ENCODE data around the gene SRGAP1.

SRGAP1 gene

DNA sequence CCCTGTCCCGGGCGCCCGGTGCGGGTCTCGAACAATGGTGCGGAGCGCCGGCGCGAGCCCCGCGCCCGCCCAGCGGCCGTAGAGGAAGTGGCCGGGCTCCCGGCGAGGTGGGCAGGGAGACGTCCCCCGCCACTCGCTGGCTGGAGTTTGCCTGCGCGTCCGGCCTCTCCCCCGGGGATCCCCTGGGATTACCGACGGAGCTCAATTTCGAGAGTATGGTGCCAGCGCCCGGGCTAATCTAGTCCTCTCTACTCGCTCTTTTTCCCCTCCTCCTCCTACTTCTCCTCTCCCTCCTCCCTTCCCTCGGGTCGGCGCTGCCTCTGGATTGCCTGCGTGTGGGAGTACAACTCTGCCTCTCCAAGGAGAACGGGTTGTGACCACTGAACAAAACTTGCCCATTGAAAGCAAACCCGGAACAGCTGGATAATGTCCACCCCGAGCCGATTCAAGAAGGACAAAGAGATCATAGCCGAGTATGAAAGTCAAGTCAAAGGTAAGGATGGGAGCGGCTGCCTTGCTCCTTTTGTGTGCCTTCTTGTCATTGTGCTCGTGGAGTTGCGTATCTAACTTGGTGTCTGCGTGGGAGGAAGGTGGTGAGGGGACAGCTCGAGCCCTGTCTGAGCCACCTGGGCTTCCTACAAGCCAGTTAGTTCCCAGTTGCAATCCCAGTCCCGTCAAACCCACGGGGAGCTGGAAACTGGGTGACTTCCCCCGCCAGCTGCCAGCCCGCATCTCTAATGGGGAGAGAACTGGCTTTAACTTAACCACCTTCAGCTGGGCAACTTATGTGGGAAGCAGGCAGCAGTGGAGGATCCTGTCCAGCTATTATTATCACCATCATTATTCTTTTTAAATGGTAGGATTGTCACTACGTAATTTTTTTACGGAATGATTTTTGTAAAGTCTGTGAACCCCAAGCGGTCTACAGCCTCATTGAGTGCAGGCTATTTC is at the start of gene SRGAP1:
TSS of gene SRGAP1 (plus strand) at position 310 of the 951 bp plus-strand sequence. CDS start at position 427, 117 bp downstream.
- DNase-seq: no peak

DNA sequence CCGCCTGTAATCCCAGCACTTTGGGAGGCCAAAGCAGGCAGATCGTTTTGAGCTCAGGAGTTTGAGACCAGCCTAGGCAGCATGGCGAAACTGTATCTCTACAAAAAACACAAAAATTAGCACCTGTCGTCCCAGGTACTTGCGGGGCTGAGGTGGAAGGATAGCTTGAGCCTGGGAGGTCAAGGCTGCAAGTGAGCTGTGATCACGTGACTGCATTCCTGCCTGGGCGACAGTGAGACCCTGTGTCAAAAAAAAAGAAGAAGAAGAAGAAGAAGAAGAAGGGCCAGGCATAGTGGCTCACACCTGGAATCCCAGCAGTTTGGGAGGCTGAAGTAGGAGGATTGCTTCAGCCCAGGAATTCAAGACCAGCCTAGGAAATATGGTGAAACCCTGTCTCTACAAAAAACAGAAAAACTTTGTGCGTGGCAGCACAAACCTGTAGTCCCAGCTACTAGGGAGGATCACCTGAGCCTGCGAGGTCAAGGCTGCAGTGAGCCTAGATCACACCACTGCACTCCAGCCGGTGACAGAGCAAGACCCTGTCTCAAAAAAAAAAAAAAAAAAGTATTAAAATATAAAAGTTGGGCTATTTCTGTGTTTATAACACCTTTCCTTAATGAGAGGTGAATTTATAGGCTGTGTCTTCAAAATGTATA is 49.3 kb upstream of the SRGAP1 start:
- DNase-seq: no peak

DNA sequence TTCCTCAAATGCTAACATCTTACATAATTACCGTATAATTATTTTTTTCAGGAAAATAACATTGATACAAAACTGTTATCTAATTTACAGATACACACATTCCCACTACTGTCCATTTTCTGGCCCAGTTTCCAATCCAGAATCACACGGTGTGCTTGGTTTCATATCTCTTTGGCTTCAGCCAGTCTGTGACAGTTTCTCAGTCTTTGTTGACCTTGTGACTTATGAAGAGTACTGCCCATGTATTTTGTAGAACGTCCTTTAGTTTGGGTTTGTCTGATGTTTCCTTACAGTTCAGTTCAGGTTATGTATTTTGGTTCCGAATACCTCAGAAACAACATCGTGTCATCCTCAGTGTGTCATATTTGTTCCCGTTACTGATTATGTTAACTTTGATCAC is 48.6 kb upstream of the SRGAP1 start:
- DNase-seq: no peak

DNA sequence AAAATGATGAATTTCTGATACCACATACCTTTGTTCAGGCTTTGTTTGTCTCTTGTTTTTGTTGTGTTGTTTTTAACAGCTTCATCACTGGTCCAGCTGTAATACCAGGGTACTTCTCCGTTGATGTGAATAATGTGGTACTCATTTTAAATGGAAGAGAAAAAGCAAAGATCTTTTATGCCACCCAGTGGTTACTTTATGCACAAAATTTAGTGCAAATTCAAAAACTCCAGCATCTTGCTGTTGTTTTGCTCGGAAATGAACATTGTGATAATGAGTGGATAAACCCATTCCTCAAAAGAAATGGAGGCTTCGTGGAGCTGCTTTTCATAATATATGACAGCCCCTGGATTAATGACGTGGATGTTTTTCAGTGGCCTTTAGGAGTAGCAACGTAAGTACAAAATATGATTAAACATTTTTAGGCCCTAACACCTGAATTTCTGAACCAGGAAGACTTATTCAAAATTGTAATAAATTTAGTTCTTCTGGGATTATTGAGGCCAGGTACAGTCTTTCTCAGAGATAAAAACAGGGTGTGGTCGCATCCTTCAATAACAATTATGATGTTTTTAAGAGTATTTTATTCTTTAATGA is 42.4 kb upstream of the SRGAP1 start:
- no peak for DNase-seq

DNA sequence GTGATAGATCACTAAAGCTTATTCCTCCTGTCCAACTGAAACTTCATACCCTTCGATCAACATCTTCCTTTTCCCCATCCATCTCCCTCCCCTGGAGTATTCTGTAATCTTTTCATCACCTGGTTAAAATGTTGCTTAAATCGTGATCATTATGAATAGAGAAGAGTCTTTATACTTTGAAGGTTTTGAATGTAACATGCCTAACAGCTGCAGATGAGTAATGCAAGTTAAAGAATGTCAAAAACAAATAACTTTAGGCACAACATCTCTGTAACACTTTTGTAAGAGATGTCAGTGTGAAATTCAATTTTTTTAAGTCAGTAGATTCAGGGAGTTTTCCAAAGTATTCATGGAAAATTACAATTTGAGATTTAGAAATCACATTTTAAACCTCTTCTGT is 39.8 kb upstream of the SRGAP1 start:
- DNase-seq: no peak

DNA sequence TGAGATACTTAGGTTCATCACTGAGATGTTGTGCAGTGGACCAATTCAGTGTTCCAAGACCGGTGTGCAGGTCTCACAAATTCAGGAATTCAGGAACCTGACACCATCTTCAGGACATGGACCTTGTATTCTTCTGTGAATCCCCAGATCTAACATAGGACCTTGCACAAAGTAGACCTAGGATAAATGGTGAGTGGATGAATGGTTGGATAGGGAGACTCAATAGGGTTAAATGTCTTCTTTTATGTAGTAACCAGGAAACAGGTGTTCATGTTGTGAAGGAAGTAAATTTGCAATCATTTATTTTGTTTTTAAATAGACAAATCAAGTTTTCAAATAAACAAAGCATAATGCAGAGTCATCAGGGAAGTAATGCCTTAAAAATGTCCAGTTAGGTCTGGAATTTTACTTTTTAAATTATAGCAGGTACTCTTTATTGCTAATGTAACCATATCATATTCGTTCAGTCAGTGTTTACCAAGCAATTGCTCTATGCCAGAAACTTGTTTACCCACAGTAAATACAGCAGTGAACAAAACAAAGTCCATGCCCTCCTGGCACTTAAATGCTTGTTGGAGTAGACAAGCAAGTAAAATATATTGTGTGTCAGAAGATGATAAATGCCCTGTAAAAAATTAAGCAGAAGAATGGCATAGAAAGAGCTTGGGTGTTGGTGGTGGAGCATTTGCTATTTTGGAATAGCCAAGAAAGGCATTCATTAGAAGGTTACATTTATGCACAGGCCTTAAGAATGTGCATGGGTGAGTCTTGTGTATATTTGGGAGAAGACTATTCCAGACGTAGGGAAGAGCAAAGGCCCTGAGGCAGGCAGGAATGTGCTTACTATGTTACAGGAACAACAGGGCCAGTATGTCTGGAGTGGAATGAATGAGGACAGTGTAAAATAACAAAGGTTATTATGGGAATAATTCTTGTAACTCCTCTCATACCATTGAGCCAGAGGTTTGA is 38.5 kb upstream of the SRGAP1 start:
- no peak for DNase-seq

DNA sequence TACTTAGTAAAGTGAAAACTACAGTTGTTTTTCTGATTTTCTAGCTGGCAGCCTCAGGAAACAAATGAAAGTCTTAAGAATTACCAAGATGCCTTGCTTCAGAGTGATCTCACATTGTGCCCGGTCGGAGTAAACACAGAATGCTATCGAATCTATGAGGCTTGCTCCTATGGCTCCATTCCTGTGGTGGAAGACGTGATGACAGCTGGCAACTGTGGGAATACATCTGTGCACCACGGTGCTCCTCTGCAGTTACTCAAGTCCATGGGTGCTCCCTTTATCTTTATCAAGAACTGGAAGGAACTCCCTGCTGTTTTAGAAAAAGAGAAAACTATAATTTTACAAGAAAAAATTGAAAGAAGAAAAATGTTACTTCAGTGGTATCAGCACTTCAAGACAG is 35.9 kb upstream of the SRGAP1 start:
- no peak for DNase-seq

DNA sequence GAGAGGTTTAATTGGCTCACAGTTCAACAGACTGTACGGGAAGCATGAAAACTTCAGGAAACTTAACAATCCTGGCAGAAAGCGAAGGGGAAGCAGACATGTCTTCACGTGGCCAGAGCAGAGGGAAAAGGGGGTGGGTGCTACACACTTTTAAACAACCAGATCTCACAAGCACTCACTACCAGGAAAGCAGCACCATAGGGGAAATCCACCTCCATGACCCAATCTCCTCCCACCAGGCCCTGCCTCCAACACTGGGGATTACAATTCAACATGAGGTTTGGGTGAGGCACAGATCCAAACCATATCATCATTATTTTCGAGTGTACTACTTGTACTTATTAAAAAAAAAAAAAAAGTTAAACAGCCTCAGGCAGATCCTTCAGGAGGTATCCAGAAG is 34.9 kb upstream of the SRGAP1 start:
- DNase-seq: no peak

DNA sequence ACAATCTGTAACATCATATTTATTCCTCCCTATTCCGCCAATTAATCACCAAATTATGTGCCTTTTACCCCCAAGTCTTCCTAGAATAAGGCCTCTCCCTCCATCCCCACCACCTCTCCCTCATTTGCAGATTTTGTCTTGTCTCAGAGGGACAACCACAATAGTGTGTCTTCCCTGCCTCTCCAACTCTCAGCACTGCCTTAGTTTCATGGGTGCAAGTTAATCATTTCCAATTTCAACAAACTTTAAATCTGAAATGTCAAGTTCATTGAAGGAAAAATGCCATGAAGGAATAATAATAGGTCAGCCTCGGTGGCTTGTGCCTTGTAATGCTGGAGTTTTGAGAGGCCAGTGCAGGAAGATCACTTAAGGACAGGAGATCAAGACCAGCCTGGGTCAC is 33.2 kb upstream of the SRGAP1 start:
- DNase-seq: no peak

DNA sequence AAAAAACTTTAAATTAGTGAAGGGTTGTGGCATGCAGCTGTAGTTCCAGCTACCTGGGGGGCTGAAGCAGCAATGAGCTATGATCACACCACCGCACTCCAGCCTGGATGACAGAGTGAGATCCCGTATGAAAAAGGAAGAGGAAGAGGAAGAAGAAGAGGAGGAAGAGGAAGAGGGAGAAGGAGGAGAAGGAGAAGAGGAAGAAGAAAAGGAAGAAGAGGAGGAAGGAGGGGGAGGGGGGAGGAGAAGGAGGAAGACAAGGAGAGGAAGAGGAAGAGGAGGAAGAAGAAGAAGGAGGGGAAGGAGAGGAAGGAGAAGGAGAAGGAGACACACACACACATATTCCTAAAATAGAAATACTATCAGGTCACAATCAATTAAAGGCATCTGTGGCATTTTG is 32.7 kb upstream of the SRGAP1 start:
- no peak for DNase-seq

DNA sequence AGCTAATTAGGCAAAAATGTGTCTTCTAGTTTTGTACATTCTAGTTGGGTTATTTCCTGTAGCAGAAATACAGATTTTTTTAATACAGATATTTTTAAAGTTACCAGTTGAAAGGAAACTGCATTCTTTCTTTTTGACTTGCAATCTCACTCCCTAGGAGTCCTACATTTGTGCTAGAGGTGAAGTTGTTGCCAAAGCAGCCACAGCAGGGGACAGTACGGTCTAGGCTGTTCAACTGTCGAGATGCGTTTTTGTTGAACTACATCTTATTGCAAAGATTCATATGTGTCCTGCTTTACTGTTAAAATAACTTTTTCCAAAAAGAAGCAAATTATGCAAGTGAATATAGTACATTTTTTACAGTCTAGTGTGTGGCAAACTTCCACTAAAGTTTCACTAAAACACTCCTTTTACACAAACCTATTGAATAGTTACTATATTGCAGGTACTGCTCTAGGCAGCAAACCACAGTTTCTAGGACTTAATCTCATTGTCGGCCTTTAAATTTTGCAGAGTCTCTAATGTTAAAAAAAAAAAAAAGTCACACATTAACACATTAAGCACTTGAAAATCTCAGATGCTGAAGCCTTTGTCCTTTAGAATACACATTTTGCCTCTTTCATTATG is 30.2 kb upstream of the SRGAP1 start:
- DNase-seq: no peak

DNA sequence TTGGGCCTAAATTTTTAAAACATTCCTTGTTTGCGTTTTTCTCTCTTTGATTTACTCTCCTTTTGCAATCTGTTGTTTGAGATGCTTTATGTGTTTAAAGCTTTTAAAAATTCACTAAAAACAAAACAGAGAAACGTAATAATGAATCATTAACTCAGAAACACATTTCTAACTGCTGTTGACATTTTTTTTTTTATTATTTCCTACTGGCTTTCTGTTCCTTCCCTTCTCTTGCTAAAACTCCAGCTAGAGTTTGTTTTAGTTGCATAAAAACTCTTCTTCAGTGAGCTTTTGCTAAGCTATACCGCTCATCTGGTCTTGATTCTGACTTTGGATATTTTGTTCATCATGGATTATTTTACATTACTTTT is 29.0 kb upstream of the SRGAP1 start:
- DNase-seq: no peak

DNA sequence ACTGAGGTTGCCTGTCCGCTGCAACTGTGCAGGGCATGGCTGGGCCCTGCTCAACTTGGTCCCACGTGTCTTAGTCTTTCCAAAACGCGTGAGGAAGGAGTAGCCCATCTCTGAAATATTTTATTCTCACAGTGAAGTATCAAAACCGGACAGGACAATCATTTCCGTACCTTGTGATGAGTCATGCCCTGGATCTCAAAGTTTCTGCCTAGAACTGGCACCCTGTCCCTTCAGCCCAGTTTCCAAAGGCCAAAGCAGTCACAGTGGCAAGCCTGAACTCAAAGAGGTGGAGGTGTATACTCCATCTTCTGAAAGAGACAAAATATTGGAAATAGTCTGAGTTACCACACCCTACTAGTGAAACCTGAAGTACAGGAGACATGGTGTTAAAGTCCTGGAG is 28.5 kb upstream of the SRGAP1 start:
- no peak for DNase-seq

DNA sequence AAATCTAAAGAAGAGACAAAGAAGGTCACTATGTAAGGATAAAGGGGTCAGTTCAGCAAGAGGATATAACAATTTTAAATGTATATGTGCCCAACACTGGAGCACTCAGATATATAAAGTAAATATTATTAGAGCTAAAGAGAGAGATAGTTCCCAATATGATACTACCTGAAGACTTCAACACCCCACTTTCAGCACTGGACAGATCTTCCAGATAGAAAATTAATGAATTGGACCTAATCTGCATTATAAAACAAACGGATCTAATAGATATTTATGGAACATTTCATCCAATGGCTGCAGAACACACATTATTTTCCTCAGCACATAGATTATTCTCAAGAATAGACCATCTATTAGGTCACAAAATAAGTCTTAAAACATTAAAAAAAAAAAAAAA is 24.1 kb upstream of the SRGAP1 start:
- DNase-seq: no peak

DNA sequence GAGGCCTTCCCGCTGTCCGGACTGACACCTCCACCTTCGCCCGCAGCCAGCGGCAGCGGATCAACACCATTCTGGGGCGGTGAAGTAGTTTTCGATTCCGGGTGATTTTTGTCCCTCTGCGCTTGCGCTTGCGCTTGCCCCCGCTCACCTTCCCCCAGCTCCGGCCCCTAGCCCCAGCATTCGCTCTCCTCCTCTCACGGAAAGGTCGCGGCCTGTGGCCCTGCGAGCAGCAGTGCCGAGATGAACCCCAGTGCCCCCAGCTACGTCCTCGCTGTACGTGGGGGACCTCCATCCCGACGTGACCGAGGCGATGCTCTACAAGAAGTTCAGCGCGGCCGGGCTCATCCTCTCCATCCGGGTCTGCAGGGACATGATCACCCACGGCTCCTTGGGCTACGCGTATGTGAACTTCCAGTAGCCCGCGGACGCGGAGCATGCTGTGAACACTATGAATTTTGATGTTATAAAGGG is 22.7 kb upstream of the SRGAP1 start:
- DNase-seq: no peak

DNA sequence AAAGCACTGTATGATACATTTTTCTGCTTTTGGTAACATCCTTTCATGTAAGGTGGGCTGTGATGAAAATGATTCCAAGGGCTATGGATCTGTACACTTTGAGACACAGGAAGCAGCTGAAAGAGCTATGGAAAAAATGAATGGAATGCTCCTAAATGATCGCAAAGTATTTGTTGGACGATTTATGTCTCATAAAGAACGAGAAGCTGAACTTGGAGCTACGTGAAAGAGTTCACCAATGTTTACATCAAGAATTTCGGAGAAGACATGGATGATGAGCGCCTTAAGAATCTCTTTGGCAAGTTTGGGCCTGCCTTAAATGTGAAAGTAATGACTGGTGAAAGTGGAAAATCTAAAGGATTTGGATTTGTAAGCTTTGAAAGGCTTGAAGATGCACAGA is 22.1 kb upstream of the SRGAP1 start:
- DNase-seq: no peak

DNA sequence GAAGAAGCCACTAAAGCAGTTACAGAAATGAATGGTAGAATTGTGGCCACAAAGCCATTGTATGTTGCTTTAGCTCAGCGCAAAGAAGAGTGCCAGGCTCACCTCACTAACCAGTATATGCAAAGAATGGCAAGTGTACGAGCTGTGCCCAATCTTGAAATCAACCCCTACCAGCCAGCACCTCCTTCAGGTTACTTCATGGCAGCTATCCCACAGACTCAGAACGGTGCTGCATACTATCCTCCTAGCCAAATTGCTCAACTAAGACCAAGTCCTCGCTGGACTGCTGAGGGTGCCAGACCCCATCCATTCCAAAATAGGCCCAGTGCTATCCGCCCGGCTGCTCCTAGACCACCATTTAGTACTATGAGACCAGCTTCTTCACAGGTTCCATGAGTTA is 21.5 kb upstream of the SRGAP1 start:
- no peak for DNase-seq

DNA sequence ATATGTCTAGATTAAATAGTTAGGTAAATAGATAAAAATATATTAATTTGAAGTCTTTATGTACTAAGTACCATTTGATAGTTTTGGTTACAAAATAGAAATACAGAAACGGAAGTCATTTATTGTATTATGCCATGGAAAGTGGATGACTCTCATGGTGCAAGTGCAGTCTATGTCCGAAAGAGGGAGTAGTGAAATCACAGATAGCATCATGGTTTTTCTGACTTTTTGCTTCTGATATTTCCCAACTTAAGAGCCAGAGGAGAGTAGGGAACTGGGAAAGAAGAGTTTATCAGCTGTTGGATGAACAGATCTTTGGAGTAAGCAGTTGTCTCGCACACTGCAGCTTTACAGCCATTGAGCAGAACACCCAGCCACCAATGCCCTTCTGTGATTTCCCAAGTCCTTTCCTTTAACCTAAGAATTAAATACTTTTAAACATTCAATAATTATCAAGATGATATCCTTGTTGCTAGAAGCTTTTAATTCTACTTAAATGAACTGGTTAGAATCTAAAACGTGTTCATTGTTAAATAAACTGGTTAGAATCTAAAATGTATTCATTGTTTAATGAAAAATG is 18.4 kb upstream of the SRGAP1 start:
- DNase-seq: no peak

DNA sequence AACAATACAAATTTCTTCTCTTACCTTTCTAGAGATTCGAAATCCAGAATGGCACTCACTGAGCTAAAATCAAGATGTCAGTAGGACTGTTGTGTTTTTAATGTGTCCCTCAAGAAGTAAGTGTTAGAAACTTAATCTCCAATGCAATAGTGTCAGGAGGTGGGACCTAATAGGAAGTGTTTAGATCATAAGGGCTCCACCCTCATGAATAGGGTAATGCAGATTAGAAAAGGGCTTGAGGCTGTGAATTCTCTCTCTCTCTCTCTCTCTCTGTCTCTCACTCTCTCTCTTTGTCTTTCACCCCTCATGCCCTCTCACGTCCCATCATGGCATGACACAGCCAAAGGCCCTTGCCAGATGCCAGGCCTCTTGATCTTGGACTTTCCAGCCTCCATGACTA is 15.6 kb upstream of the SRGAP1 start:
- no peak for DNase-seq

DNA sequence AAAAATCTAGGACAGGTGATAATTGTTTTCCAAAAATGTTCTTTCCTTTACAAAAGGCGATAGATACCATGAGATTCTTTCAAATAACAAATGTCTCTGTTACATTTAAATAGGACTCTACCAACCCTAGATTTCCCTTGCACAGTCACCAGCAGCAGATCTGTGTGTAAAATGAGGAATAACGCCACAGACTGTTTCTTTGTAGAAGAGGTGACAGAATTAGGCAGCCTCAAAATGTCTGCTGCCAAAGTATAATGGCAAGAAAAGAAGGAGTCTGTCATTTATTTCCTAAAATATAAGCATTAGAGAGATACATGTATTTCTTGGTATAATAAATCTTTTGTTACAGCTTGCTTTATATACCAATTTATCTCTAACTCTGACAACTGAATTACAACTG is 8.5 kb upstream of the SRGAP1 start:
- DNase-seq: no peak

DNA sequence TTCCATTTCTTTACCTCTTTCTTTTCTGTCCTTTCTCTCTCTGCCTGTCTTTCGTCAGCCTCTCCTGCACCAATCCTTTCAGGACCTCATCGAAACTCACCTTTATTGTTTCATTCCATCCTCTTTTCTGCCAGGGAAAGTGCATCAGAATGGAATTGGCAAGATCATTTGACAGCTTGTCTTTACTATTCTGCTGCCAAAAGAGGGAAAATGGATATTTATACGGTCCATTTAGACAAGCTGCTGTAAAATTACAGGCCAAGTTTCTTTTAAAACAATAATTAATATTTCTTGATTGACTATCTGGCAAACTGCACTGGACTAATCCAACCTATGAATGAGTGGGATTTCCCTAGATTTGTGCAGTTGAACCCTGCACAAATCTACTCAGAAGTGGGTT is 7.6 kb upstream of the SRGAP1 start:
- DNase-seq: no peak

DNA sequence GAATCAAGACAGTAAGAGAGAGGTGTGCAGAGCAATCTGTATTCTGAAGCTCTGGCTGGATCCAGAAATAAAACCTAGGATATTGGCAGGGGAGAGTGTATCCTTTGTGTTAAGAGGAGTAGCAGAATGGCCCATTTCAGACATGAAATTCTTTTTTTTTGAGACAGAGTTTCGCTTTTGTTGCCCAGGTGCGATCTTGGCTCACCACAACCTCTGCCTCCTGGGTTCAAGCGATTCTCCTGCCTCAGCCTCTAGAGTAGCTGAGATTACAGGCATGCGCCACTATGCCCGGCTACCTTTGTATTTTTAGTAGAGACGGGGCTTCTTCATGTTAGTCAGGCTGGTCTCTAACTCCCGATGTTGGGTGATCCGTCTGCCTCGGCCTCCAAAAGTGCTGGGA is 6.1 kb upstream of the SRGAP1 start:
- DNase-seq: no peak

All from CD4-positive, alpha-beta T cell treated with Interferon gamma for 1 hour (primary cell).